Mammary epithelial cell (primary cell): ENCODE data around the gene SESTD1.

Experiments used
- EZH2 ChIP-seq: IDR thresholded peaks from 2 replicates; pipeline ENCODE4 v1.6.1; 2012; ENCODE audit warnings: low read length, inconsistent platforms, borderline replicate concordance
- TF ChIP-seq, protein P1 (sequence below), 2 donors: IDR thresholded peaks in 1 of 2; conservative IDR thresholded peaks in 1 of 2; 2 replicates each; pipeline ENCODE4 v1.5.1; 2011 to 2012; ENCODE audit warnings: inconsistent platforms in 2 of 2, low read length in 2 of 2, mild to moderate bottlenecking in 2 of 2, control low read depth in 1 of 2, low read depth in 1 of 2; ENCODE audit not compliant: insufficient read depth in 1 of 2; ENCODE audit errors: extremely low read depth in 1 of 2

DNA sequence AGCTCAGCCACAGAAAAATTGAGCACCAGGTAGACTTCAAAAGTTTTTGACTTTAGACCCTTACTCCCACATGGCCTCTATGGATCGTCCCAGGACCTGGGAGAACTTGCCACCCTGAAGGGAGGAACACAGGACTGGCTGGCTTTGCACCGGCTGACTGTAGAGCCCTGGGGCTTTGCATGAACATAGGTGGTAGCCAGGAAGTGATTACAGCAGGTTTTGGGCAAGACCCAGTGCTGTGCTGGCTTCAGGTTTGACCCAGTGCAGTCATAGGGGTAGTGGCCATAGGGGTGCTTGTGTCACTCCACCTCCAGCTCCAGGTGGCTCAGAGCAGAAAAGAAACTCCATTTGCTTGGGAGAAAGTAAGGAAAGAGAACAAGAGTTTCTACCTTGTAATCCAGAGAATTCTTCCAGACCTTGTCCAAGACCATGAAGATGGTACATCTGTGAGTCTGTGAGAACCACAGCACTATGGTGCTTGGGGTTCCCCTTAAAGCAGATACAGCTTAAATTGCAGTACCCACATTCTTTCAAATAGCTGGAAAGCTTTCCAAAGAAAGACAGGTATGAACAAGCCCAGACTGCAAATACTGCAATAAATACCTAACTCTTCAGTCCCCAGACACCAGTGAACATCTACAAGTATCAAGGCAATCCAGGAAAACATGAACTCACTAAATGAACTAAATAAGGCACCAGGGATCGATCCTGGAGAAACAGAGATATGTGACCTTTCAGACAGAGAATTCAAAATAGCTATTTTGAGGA, 13.0 kb upstream of the SESTD1 start:
- TF ChIP-seq, protein P1, sequence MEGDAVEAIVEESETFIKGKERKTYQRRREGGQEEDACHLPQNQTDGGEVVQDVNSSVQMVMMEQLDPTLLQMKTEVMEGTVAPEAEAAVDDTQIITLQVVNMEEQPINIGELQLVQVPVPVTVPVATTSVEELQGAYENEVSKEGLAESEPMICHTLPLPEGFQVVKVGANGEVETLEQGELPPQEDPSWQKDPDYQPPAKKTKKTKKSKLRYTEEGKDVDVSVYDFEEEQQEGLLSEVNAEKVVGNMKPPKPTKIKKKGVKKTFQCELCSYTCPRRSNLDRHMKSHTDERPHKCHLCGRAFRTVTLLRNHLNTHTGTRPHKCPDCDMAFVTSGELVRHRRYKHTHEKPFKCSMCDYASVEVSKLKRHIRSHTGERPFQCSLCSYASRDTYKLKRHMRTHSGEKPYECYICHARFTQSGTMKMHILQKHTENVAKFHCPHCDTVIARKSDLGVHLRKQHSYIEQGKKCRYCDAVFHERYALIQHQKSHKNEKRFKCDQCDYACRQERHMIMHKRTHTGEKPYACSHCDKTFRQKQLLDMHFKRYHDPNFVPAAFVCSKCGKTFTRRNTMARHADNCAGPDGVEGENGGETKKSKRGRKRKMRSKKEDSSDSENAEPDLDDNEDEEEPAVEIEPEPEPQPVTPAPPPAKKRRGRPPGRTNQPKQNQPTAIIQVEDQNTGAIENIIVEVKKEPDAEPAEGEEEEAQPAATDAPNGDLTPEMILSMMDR (conservative IDR thresholded peaks at IDR 0.05 in 1 of 2, IDR thresholded peaks at IDR 0.05 in 1 of 2; ENCODE audit: extremely low read depth in 1 of 2, insufficient read depth in 1 of 2, low read depth in 1 of 2, low read length in 2 of 2) = no peak
- TF ChIP-seq EZH2 = no peak
